HG02840 (cell line): Measurements from ENCODE around the gene NEUROD2.

Experiments used
- ATAC-seq: cut with Tn5 transposase; IDR thresholded peaks from one replicate; pipeline ENCODE4 v1.9.1; 2021; ENCODE audit warnings: mild to moderate bottlenecking, moderate library complexity, moderate number of reproducible peaks; ENCODE audit not compliant: unreplicated experiment, low FRiP score

Gene NEUROD2

DNA sequence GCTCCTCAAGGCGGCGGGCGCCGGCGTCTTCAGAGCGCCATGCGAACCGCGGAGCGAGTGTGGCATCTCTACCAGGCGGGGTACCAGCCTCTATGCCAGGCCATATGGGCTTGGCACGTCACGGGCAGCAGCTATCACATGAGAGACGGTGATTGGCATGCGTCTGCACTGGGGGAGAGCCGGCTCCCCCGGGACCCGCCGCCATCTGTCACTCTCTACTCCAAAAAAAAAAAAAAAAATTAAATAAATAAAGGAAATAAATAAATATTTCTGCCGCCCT is at the start of gene NEUROD2:
Gene NEUROD2, minus strand, starts transcription at position 70 of the 280 bp plus-strand sequence. CDS start 1,321 bp downstream, outside the sequence.
- ATAC-seq = no peak

DNA sequence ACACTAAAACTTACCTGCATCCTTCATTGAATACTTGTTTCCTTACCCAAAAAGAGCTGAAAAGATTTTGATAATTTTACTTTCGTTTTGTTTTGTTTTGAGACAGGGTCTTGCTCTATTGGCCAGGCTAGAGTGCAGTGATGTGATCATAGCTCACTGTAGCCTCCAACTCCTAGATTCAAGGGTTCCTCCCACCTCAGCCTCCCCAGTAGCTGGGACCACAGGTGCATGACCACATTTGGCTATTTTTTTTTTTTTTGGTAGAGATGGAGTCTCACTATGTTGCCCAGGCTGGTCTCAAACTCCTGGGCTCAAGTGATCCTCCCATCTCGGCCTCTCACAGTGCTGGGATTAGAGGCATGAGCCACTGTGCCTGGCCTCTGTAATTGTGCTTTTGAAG is 47.4 kb upstream of the NEUROD2 start:
- ATAC-seq = no peak

DNA sequence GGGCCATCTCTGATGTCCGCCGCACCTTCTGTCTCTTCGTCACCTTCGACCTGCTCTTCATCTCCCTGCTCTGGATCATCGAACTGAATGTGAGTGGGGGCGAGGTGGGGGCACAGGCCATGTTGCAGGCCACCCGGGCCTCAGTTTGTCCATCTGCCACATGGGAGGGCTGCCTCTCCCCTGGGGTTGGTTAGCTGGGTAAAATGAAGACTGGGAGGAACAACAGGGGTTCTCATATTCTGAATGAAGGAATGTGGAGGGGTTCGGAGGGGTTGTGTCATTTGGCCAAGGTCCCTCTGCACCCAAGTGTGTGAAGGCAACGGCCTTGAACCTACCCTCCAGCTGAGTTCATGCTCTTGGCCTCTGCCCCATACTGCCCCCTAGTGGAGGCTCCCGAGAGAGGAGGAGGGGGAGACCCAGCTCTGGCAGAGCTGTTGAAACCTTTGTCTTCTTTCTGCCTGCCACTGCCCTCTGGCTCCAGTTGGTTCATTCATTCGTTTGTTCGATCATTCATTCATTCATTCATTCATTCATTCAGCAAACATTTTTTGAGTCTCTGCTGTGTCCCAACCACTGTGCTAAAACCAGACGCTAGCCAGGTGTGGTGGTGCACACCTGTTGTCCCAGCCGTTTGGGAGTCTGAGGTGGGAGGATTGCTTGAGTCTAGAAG is 46.1 kb upstream of the NEUROD2 start:
- no peak for ATAC-seq

DNA sequence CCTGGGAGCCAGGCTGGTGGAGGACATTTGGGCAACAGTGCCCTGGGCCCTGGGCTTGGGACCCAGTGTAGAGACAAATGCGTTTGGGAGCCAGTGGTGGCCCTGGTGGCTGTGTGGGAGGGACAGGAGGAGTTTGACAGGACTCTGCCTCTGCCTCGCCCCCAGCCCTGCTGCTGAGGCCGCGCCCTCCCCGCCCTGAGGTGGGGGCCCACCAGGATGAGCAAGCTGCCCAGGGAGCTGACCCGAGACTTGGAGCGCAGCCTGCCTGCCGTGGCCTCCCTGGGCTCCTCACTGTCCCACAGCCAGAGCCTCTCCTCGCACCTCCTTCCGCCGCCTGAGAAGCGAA is 45.6 kb upstream of the NEUROD2 start:
- no peak for ATAC-seq

DNA sequence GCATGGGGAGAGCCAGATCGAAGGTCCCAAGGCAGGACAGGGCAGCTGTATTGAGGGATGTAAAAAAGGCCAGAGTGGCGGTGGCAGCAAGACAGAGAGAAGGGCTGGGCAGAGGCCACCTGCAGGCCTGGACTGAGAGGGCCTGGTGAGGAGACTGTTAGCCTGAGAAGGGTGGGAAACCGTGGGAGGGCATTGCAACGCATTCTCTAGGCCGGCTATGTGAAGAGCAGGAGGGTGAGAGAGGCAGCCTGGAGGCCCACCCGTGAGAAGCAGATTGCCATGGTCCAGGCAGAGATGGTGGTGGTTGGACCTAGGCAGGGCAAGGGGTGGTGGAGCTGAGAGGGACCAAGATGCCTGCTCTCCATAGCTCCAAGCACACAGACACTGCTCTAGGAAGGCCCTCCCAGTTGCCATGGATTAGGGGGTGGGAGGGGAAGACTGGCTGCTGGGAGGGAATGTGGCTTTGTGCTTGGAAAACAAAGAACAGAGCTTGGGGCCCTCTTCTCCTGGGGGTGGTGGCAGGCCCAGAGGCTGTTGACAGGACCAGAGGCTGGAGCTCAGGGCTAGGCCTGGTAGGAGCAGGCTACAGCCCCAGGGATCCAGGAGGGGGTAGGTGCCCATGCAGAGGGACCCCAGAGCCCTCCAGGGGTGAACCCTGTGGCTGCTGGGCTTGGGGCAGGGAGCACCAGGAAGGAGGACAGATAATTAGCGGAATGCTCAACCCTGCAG is 45.0 kb upstream of the NEUROD2 start:
- ATAC-seq = no peak

DNA sequence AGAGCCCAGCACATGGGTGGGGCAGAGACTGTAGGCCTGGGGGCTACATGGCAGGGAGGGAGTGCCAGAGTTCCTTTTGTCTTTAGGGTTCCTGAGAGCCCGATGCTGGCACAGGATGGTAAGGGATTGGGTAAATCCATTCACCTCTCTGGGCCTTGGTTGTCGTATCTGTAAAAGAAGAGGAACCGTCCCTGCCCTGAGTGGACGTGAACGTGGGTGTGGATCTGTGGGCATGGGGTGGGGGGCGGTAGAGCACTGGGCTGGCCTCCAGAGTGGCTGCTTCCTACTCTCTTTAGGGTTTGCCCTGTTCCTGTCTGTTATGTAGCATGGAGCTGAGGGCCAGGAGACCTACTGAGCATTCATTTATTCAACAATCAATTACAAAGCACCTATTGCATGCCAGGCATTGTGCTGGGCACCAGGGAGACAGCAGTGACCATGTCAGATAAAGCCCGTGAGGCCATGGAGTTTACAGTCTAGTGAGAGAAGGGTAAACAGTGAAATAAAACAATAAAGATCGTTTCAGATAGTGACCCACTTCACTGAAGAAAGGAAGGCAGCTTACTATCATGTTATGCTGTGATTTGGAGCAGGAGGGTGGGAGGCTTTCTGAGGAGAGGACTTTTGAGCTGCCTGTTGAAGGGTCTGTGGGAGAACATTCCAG is 44.3 kb upstream of the NEUROD2 start:
- ATAC-seq = no peak

DNA sequence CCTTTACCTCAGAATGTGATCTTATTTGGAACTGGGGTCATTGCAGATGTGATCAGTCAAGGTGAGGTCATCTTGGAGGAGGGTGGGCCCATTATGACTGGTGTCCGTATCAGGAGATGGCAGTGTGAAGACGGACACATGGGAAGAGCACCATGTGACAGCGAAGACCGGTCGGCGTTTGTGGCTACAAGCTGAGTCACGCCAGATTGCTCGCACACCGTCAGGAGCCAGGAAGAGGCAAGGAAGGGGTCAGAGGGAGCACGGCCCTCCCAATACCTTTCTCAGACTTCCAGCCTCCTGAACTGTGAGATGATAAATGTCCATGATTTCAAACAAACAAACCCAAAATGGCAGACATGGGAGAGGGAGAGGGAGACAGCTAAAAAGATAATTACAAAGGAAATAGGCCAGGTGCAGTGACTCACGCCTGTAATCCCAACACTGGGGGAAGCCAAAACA is 42.4 kb upstream of the NEUROD2 start:
- no peak for ATAC-seq

DNA sequence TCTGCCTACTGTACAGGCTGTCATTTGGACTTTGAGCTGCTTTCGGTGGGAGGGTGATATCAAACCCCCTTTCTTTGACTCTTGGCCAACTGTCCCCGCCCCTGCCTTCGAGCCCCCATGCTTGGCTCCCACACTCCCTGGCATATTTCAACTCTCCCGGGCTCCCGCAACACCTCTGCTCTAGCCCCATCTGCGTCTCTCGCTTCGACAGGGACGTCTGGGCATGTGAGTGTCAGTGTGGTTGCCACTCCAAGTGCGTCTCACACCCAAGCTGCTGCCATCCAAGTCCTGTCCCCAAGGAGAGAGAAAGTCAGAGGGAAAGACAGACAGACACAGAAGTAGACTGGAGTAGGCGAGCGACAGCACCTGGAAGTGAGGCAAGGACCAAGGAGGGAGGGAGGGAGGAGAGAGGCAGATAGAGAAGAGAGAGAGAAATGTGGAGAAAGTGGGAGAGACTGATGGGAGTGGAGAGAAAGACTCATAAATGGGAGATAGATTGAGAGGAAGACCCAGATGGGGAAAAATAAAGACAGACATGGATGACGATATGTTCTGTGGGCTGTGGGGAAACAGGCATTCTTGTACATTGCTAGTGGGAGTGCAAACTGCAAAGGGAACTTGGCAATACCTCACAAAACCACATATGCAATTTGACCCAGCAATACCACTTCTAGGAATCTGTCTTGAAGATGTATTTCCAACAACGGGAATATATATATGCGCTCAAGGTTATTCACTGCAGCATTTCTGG is 41.1 kb upstream of the NEUROD2 start:
- ATAC-seq = no peak

DNA sequence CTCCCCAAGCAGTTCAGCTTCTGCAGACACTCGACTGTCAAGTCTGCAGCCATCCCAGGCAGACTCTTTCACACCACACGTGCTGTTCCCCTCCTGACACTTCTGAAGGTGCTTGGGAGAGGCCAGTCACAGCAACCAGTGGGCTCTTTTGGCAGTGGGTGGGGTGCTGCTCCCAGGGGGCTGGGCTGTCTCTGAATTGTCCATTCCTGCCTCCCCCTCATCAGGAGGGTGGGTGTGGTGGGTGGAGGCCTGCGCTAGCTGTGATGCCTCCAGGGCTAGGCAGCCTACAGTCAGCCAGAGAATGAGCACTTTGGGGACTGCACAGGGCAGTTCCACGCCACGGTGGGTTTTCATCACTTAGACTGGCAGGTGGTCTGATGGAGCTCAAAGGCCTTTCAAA is 39.5 kb upstream of the NEUROD2 start:
- ATAC-seq = no peak

DNA sequence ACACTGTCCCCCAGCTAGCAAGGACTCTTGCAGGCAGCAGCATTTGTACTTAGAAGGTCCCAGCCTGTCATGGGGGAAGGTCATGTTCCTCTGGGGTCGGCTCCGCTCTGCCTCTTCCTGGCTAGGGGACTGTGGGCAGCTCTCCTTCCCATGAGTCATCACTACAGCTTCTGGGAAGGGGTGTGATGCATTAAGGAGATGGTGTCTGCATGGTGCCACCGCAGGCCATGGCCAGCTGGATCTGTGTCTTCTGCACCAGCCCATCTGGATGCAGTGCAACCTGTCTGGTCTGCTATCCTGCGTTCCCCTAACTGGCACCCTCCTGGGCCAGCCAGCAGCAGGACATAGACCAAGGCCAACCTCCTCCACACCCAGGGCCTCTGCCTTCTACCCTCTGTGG is 35.6 kb upstream of the NEUROD2 start:
- ATAC-seq = no peak

DNA sequence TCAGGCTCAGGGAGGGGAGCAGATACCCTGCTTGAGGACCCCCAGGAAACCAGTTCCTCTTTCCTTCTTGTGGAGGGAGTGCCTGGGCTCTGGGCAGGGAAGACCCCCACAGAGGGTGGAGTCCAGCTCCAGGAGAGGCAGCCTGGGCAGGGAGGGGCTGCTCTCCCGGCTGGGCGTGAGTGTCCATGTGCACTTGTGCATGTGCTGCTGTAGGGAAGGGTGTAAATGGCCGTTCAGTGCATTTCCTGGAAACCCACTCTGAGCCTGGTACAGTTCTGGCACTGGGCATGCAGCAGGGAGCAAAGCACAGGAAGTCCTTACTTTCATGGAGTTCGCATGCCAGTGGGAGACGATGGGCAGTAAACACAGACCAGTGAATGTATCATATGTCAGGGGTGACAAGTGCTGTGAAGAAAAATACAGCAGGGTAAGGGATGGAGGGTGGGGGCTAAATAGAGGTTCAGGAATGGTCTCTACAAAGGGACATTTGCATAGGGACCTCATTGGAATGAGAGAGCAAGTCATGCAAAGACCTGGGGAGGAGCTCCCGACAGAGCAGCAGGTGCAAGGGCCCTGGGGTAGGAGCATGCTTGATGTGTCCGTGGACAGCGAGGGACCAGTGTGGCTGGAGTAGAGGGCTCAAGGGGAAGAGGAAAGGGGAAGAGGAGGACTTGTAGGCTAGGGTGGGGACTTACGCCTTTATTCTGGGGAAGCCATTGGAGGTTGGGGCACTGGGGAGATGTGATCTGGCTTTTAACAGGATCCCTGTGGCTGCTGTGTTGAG is 34.8 kb upstream of the NEUROD2 start:
- ATAC-seq = no peak

DNA sequence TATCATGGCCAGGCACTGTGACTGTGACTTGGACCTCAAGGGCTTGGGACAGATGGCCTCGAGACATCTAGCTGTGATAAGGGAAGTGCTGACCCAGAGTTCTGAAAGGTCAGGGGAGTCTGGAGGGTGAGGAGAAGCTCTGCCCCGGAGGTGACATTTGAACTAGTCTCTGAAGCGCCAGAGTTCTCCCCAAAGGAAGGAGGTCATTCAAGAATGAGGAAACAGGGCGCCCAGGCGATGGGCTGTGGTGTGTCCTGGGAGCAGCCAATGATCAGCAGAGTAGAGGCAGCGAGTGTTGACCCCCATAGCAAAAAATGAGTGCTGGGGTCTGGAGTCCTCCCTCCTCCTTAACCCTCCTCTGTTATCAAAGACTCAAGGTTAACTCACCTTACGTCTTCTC is 34.2 kb upstream of the NEUROD2 start:
- ATAC-seq = no peak

DNA sequence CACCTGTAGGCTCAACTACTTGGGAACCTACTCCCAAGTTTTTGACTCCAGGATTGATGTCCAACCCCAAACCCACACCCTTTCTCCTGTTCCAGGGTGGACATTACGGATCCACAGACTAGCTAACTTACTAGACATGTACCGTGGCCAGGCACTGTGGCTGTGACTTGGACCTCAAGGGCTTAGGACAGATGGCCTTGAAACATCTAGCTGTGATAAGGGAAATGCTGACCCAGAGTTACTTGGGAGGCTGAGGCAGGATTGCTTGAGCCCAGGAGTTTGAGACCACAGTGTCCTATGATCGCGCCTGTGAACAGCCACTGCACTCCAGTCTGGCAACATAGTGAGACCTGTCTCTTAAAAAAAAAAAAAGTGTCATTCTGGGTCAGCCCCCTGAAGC is 33.4 kb upstream of the NEUROD2 start:
- no peak for ATAC-seq

DNA sequence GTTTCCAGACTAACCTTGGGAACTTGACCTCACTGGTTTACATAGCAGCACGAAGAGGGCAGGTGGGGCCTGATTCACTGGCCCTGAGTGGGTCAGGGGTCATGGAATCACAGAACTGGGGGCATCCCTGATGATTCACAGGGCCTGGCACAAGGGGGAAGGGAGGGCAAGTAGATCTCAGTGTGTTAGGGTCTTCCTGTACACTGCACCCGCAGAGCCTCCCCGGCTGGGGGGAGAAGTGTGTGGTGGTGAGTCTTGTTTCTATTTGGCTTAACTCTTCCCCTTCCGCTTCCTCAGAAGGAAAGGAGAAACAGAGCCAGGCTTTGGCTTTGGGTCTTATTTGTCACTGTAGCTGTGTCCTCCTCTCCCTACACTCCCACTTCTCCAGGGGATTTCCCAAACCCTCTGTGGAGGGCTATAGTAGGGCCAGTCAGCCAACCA is 32.9 kb upstream of the NEUROD2 start:
- ATAC-seq = no peak

DNA sequence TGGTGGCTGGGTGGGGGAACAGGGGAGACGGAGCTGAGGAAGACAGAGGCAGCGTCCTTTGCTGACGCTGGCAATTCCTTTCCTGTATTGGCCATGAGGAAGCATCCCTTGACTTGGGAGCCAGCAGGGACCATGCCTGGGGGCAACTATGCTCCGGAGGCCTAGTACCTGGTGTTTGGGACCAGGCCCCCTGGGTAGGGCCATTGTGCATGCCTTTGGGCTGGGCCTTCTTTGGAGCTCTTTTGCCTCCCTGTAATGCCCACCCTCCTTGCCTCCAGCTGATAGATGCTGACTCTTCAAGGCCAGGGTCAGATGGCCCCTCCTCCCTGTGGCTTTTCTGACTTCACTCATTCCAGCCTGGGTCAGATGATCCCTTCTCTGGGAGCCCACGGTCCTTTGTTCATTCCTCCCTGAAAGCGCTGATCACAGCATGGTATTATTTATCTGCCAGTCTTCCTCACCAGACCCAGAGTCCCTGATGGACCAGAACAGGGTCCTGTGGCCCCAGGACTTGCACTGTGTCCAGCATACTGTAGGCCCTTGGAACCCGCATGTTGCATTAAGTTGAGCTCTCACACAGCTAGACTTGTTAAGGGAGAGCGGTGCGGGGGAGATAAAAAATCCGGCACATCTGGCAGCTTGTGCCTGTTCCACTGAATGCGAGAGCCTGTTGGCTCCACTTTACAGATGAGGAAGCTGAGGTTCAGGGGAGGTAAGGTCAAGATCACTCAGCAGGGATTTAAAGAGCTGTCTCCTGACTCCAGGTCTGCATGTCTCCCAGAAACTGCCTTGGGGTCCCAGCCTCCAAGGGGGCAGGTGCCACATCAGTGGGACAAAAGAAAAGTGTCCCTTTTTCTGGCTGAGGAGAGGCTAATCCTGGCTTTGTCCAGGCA is 32.1 kb upstream of the NEUROD2 start:
- ATAC-seq = no peak

DNA sequence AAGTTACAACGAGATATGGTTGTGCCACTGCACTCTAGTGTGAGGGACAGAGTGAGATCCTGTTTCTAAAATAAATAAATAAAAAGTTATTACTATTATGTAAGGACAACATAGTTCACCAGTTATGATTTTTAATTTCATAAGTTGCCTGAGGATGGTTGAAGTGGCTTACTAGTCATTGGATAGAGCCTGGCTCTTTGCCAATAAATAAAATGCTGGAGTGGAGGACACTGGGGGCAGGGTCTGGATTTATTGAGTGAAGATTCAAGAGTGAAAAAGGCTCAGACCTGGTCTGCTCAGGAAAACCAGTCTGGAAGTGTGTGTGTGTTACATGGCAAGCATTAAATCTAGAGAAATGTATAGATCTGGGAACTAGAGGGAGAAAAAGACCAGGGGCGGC is 31.3 kb upstream of the NEUROD2 start:
- ATAC-seq = no peak

DNA sequence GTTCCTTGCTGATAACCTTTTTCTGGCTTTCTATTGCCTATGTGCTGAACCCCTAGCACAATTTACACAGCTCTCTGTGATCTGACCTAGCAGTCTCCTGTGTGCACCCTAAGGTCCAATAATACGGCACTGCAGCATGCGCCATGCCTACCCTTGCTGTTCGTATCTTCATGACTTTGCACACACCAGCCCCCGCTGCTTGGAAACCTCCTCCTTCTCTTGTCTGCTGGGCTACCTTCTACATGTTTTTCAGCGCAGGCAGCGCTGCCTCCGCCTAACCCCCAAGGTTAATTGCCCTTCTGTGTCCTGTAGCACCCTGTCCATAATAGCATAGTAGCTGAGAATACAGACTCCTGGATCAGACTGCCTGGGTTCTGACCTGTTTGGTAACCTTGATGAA is 30.6 kb upstream of the NEUROD2 start:
- ATAC-seq = no peak

DNA sequence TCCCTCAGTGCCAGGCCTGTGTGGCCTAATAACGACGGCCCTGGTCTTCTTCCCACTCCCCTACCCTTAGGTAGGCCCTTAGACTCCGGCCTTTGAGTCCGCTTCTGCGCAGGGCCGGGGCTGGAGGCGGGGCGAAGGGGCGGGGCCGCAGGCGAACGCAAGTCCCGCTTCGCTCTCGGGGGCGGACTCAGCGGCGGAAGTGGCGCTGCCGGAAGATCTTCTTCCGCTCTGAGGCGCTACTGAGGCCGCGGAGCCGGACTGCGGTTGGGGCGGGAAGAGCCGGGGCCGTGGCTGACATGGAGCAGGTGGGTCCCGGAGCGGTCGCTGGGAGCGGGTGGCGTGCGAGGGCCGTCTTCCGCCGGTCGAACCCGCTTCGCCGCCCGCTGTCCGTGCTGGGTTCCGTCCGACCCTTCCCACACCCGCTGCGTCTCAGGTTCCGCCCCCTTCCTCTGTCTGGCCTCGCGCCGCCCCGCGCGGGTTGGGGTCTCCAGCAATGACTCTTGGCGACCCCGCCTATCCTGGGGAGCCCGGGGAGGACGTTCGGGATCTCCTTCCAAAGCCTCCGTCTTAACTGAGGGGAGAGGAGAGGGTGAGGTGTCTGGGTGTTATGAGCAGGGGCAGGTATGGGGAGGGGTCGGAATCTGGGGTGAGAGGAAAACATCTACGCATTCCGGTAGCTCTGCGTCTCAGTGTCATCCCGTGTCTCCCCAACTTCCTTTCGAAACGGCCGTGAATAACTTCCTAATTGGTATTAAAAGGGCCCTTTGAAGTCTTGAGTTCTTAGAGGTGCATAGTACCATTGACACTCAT is 29.4 kb upstream of the NEUROD2 start, which contains the start of gene STARD3:
Gene STARD3, plus strand, starts transcription at position 218 of the 810 bp plus-strand sequence. CDS start 16,388 bp downstream, outside the sequence.
- ATAC-seq = peak; percentile 78

DNA sequence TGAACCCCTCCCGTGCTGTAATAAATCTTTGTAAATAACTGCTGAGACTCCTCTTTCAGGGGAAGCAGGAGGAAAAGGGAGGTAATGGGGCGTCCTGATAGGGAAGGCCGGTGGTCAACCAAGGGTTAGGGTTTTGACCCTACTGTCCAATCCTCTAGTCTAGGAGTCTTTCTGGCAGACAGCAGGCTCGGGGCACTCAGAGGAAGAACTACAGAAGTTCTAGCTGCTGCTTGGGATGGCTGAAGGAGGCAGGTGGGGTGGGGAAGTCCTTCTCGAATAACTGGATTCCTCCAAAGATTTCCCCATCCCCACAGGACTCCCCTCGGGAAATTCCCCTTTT is 28.8 kb upstream of the NEUROD2 start:
- peak; percentile 13 for ATAC-seq
